Measurements from ENCODE around the gene SLC30A7. TPM values are rescaled to one million over a fixed set of nuclear protein-coding genes. Genes with fewer than 3 reads are reported as not detected.
"Not testable (repeated sequence)": the region's sequence is repeated elsewhere in the genome, so short reads cannot be mapped to it uniquely, and the experiment has no call there.

The SLC30A7 gene
- total RNA-seq, 3 donors from 2014 or later (not counting 1 experiment from before 2014, with no cell fraction given), result 27.7 to 38.8 (median 36.2) TPM

- Mint-ChIP-seq H3K4me1 (no peaks in the 10 kb centered on the region), H3K4me3 (no peak overlapping the region), H3K27ac (no peak overlapping the region), H3K36me3 (peaks cover 7% of the 10 kb centered on the region), H3K9me3 (no peaks in the 10 kb centered on the region), H3K27me3 (ENCODE audit: low read depth in 2 of 2) (no peaks in the 10 kb centered on the region)
- Histone ChIP-seq H3K9me3 (ENCODE audit: control insufficient read depth, insufficient read depth, low read length) (no peaks in the 10 kb centered on the region), H3K4me3 (ENCODE audit: low read length) (no peak overlapping the region), H3K27me3 (ENCODE audit: control insufficient read depth, insufficient read depth, low read length) (no peaks in the 10 kb centered on the region), H3K4me1 (ENCODE audit: control insufficient read depth, insufficient read depth, low read length) (no peaks in the 10 kb centered on the region), H3K27ac (ENCODE audit: low read length) (no peak overlapping the region), H3K36me3 (ENCODE audit: control insufficient read depth, insufficient read depth, low read length) (no peaks in the 10 kb centered on the region)
- no peak for DNase-seq
- intact Hi-C loops (cut with micrococcal nuclease), result no loop called here
- no peak for ATAC-seq
- no peak for TF ChIP-seq CTCF (IDR thresholded peaks at IDR 0.05)
- 85% methylated on average over 4 of the region's 4 CpGs for WGBS (ENCODE audit: insufficient coverage)
Measured at GRCh38 chr1:100883963-100884362, 11.9 kb upstream of the SLC30A7 start.

- H3K4me1 ChIP-seq (ENCODE audit: control insufficient read depth, insufficient read depth, low read length); H3K36me3 Mint-ChIP-seq; H3K27ac Mint-ChIP-seq; H3K27ac ChIP-seq (ENCODE audit: low read length); H3K27me3 Mint-ChIP-seq (ENCODE audit: low read depth in 2 of 2); H3K4me3 Mint-ChIP-seq; H3K27me3 ChIP-seq (ENCODE audit: control insufficient read depth, insufficient read depth, low read length); ATAC-seq; H3K4me3 ChIP-seq (ENCODE audit: low read length); DNase-seq; H3K4me1 Mint-ChIP-seq; intact Hi-C loops (cut with micrococcal nuclease); H3K36me3 ChIP-seq (ENCODE audit: control insufficient read depth, insufficient read depth, low read length); H3K9me3 Mint-ChIP-seq: not testable (repeated sequence)
- 100% methylated on average over 1 of the region's 1 CpG for whole genome bisulfite sequencing (ENCODE audit: insufficient coverage)
- peaks cover 12% of the 10 kb centered on the region for H3K9me3 ChIP-seq (ENCODE audit: control insufficient read depth, insufficient read depth, low read length)
Measured at GRCh38 chr1:100889007-100889406, 6.9 kb upstream of the SLC30A7 start.

GRCh38 chr1:100889869-100890482 lies 5.9 kb upstream of the SLC30A7 start:
- intact Hi-C loops (cut with micrococcal nuclease), result loop anchor here (10.0 kb wide), 1 partner anchor 855 kb away; a partner anchor contains a TSS
- not testable (repeated sequence) for H3K4me3 Mint-ChIP-seq; H3K9me3 Mint-ChIP-seq; H3K27ac ChIP-seq (ENCODE audit: low read length); H3K4me3 ChIP-seq (ENCODE audit: low read length); DNase-seq; H3K27me3 Mint-ChIP-seq (ENCODE audit: low read depth in 2 of 2); H3K27ac Mint-ChIP-seq; ATAC-seq; H3K4me1 ChIP-seq (ENCODE audit: control insufficient read depth, insufficient read depth, low read length); H3K36me3 ChIP-seq (ENCODE audit: control insufficient read depth, insufficient read depth, low read length); H3K27me3 ChIP-seq (ENCODE audit: control insufficient read depth, insufficient read depth, low read length); H3K36me3 Mint-ChIP-seq
- H3K4me1 Mint-ChIP-seq, result peaks cover 8 to 14% of the 10 kb centered on the region in 2 donors
- H3K9me3 ChIP-seq (ENCODE audit: control insufficient read depth, insufficient read depth, low read length), result peaks cover 12% of the 10 kb centered on the region
- 100% methylated on average over 2 of the region's 2 CpGs for whole genome bisulfite sequencing (ENCODE audit: insufficient coverage)

GRCh38 chr1:100891380-100891779 lies 4.5 kb upstream of the SLC30A7 start:
- ATAC-seq, result no peak
- no peak for DNase-seq
- H3K27ac ChIP-seq (ENCODE audit: low read length), result no peak overlapping the region
- no peaks in the 10 kb centered on the region for H3K27me3 ChIP-seq (ENCODE audit: control insufficient read depth, insufficient read depth, low read length)
- TF ChIP-seq CTCF (IDR thresholded peaks at IDR 0.05), result no peak
- peaks cover 17 to 24% of the 10 kb centered on the region in 2 donors for H3K4me1 Mint-ChIP-seq
- H3K27ac Mint-ChIP-seq, result no peak overlapping the region
- peaks cover 2% of the 10 kb centered on the region for H3K4me1 ChIP-seq (ENCODE audit: control insufficient read depth, insufficient read depth, low read length)
- peaks cover 12% of the 10 kb centered on the region for H3K9me3 ChIP-seq (ENCODE audit: control insufficient read depth, insufficient read depth, low read length)
- intact Hi-C loops (cut with micrococcal nuclease), result loop anchor here (10.0 kb wide), 1 partner anchor 857 kb away; a partner anchor contains a TSS
- H3K4me3 Mint-ChIP-seq, result no peak overlapping the region
- peaks cover 7% of the 10 kb centered on the region for H3K36me3 Mint-ChIP-seq
- 96% methylated on average over 1 of the region's 1 CpG for WGBS (ENCODE audit: insufficient coverage)
- no peak overlapping the region for H3K4me3 ChIP-seq (ENCODE audit: low read length)
- H3K27me3 Mint-ChIP-seq (ENCODE audit: low read depth in 2 of 2), result no peaks in the 10 kb centered on the region
- H3K9me3 Mint-ChIP-seq, result peaks cover 0 to 6% of the 10 kb centered on the region in 2 donors
- no peaks in the 10 kb centered on the region for H3K36me3 ChIP-seq (ENCODE audit: control insufficient read depth, insufficient read depth, low read length)
